Measurements from ENCODE around the gene GID8.

DNA sequence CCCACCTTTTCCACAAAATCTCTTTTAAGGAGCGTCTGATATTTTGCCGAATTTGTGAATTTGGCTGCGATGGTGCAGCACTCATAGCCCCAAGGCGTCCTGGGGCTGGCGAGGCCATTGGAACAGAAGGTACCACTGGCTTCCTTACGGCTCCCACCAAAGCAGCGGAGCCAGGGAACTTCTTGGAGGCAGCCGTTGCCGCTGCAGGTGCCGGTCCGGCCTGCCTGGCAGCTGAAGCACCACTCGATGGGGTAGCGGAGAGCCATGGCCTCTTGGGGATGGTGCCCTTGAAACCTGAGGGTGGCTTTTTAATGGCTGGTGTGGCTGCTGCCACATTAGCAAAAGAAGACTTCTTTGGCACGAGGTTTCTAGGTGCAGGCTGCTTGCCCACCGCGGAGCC is 41.4 kb upstream of the GID8 start:
- TF ChIP-seq EZH2phosphoT487 (IDR thresholded peaks at IDR 0.05; ENCODE audit: unreplicated experiment) (no peak), ZNF114 (CRISPR knock-in tag; IDR thresholded peaks at IDR 0.05) (no peak), EZH2 (IDR thresholded peaks at IDR 0.05; ENCODE audit: low read depth, unreplicated experiment) (no peak), POLR2AphosphoS5 (IDR thresholded peaks at IDR 0.05; ENCODE audit: low read depth) (no peak), STAT1 (IDR thresholded peaks at IDR 0.05; ENCODE audit: unreplicated experiment) (no peak), JUNB (IDR thresholded peaks at IDR 0.05; ENCODE audit: unreplicated experiment) (no peak), CREB1 (CRISPR knock-in tag; IDR thresholded peaks at IDR 0.05; ENCODE audit: low read depth) (no peak)
- TF ChIP-seq, protein P1, sequence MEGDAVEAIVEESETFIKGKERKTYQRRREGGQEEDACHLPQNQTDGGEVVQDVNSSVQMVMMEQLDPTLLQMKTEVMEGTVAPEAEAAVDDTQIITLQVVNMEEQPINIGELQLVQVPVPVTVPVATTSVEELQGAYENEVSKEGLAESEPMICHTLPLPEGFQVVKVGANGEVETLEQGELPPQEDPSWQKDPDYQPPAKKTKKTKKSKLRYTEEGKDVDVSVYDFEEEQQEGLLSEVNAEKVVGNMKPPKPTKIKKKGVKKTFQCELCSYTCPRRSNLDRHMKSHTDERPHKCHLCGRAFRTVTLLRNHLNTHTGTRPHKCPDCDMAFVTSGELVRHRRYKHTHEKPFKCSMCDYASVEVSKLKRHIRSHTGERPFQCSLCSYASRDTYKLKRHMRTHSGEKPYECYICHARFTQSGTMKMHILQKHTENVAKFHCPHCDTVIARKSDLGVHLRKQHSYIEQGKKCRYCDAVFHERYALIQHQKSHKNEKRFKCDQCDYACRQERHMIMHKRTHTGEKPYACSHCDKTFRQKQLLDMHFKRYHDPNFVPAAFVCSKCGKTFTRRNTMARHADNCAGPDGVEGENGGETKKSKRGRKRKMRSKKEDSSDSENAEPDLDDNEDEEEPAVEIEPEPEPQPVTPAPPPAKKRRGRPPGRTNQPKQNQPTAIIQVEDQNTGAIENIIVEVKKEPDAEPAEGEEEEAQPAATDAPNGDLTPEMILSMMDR (conservative IDR thresholded peaks at IDR 0.05; ENCODE audit: low read depth in 2 of 2): no peak
- TF ChIP-seq, protein P2, sequence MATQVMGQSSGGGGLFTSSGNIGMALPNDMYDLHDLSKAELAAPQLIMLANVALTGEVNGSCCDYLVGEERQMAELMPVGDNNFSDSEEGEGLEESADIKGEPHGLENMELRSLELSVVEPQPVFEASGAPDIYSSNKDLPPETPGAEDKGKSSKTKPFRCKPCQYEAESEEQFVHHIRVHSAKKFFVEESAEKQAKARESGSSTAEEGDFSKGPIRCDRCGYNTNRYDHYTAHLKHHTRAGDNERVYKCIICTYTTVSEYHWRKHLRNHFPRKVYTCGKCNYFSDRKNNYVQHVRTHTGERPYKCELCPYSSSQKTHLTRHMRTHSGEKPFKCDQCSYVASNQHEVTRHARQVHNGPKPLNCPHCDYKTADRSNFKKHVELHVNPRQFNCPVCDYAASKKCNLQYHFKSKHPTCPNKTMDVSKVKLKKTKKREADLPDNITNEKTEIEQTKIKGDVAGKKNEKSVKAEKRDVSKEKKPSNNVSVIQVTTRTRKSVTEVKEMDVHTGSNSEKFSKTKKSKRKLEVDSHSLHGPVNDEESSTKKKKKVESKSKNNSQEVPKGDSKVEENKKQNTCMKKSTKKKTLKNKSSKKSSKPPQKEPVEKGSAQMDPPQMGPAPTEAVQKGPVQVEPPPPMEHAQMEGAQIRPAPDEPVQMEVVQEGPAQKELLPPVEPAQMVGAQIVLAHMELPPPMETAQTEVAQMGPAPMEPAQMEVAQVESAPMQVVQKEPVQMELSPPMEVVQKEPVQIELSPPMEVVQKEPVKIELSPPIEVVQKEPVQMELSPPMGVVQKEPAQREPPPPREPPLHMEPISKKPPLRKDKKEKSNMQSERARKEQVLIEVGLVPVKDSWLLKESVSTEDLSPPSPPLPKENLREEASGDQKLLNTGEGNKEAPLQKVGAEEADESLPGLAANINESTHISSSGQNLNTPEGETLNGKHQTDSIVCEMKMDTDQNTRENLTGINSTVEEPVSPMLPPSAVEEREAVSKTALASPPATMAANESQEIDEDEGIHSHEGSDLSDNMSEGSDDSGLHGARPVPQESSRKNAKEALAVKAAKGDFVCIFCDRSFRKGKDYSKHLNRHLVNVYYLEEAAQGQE (IDR thresholded peaks at IDR 0.05; ENCODE audit: unreplicated experiment): no peak
- TF ChIP-seq, protein P3, sequence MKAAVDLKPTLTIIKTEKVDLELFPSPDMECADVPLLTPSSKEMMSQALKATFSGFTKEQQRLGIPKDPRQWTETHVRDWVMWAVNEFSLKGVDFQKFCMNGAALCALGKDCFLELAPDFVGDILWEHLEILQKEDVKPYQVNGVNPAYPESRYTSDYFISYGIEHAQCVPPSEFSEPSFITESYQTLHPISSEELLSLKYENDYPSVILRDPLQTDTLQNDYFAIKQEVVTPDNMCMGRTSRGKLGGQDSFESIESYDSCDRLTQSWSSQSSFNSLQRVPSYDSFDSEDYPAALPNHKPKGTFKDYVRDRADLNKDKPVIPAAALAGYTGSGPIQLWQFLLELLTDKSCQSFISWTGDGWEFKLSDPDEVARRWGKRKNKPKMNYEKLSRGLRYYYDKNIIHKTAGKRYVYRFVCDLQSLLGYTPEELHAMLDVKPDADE (IDR thresholded peaks at IDR 0.05): no peak

All from GM23338 (cell line).